MCF 10A (cell line): ENCODE data around the gene ERC2. TPM values are rescaled to one million over a fixed set of nuclear protein-coding genes. Genes with fewer than 3 reads are reported as not detected.

Experiments
- BruUV-seq: library from RNA; stranded (reverse); fragments of 400-500 nt; replicated peaks from 2 replicates; lab custom pipeline; 2021; lab: Mats Ljungman, UMichigan
- CTCF ChIA-PET: fragments of 300-600 bp; sonication (Branson Sonifier 250); formaldehyde crosslinking; extraction: SDS; loops from one replicate; lab custom pipeline; 2021; ENCODE audit warnings: antibody characterized with exemption, inconsistent platforms; lab: Yijun Ruan, JAX
- POLR2A ChIA-PET: fragments of 300-600, 350-650 bp; sonication (Branson Sonifier 250); formaldehyde crosslinking; extraction: SDS; loops from one replicate; lab custom pipeline; 2020; ENCODE audit warnings: antibody characterized with exemption, inconsistent platforms; lab: Yijun Ruan, JAX
- DNase-seq: peaks from one replicate; pipeline ENCODE4 v3.0.0-alpha.2; 2018; ENCODE audit not compliant: unreplicated experiment
- H3K27ac Mint-ChIP-seq: one replicate; pipeline ENCODE4 v1.8.0; 2022; ENCODE audit warnings: mild to moderate bottlenecking, low read depth, mixed read lengths; ENCODE audit not compliant: unreplicated experiment
- H3K27me3 Mint-ChIP-seq: one replicate; pipeline ENCODE4 v1.8.0; 2022; ENCODE audit warnings: mixed read lengths; ENCODE audit not compliant: insufficient read depth, unreplicated experiment
- H3K36me3 Mint-ChIP-seq: one replicate; pipeline ENCODE4 v1.8.0; 2022; ENCODE audit warnings: mild to moderate bottlenecking, moderate library complexity, mixed read lengths; ENCODE audit not compliant: insufficient read depth, unreplicated experiment
- H3K4me1 Mint-ChIP-seq: one replicate; pipeline ENCODE4 v1.8.0; 2022; ENCODE audit warnings: mixed read lengths; ENCODE audit not compliant: insufficient read depth, unreplicated experiment
- H3K4me3 Mint-ChIP-seq: one replicate; pipeline ENCODE4 v1.8.0; 2022; ENCODE audit warnings: mild to moderate bottlenecking, moderate library complexity, mixed read lengths; ENCODE audit not compliant: unreplicated experiment
- H3K9me3 Mint-ChIP-seq: one replicate; pipeline ENCODE4 v1.8.0; 2022; ENCODE audit warnings: mixed read lengths; ENCODE audit not compliant: unreplicated experiment
- intact Hi-C: fragments of 100-400 bp; cut with micrococcal nuclease; formaldehyde crosslinking; loops from 2 replicates; pipeline ENCODE4 v1.14.1; 2022
- total RNA-seq: library from RNA; stranded (reverse); gene quantifications from 2 replicates; pipeline ENCODE4 v1.2.3, GENCODE V29; 2022
- TF ChIP-seq, protein P1 (sequence below): fragments of 200-600 bp; IDR thresholded peaks from one replicate; pipeline ENCODE4 v1.8.0; 2022; ENCODE audit warnings: antibody characterized with exemption, mild to moderate bottlenecking; ENCODE audit not compliant: unreplicated experiment

Gene ERC2
- total RNA-seq, 1 experiment from 2014 or later = 0.42 TPM

DNA sequence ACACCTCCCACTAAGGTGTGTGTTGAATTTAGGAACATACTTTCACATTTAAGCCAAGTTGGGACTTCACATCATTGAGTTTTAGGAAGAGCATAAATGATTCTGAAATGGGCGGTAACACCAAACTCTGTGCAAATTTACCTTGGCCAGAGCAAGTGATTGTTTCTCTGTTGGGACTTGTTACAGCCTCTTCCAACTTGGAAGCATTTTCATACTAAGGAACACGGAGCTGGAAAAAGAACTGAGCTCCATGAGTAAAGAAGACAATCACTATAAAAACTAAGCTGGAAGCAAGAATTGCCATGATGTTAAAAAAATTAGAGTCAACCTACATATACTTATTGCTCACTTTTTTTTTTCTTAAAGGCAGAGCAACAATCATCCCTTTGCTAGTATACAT is 371.3 kb downstream of the ERC2 start:
- no TSS peak for BruUV-seq
- Mint-ChIP-seq H3K4me3 (no peak overlapping the region), H3K27ac (no peak overlapping the region), H3K27me3 (no peaks in the 10 kb centered on the region), H3K9me3 (no peaks in the 10 kb centered on the region), H3K4me1 (no peaks in the 10 kb centered on the region), H3K36me3 (no peaks in the 10 kb centered on the region)
- CTCF ChIA-PET = interaction anchor here (0.7 kb wide), 1 partner anchor 777 kb away, joined by 5 read pairs; no protein-coding TSS in a partner anchor
- TF ChIP-seq, protein P1, sequence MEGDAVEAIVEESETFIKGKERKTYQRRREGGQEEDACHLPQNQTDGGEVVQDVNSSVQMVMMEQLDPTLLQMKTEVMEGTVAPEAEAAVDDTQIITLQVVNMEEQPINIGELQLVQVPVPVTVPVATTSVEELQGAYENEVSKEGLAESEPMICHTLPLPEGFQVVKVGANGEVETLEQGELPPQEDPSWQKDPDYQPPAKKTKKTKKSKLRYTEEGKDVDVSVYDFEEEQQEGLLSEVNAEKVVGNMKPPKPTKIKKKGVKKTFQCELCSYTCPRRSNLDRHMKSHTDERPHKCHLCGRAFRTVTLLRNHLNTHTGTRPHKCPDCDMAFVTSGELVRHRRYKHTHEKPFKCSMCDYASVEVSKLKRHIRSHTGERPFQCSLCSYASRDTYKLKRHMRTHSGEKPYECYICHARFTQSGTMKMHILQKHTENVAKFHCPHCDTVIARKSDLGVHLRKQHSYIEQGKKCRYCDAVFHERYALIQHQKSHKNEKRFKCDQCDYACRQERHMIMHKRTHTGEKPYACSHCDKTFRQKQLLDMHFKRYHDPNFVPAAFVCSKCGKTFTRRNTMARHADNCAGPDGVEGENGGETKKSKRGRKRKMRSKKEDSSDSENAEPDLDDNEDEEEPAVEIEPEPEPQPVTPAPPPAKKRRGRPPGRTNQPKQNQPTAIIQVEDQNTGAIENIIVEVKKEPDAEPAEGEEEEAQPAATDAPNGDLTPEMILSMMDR = no peak
- DNase-seq = no peak
- POLR2A ChIA-PET = interaction anchor here (0.7 kb wide), 2 partner anchors 21 to 264 kb away, joined by 3 to 5 read pairs; no protein-coding TSS in a partner anchor
- intact Hi-C loops = no loop called here

DNA sequence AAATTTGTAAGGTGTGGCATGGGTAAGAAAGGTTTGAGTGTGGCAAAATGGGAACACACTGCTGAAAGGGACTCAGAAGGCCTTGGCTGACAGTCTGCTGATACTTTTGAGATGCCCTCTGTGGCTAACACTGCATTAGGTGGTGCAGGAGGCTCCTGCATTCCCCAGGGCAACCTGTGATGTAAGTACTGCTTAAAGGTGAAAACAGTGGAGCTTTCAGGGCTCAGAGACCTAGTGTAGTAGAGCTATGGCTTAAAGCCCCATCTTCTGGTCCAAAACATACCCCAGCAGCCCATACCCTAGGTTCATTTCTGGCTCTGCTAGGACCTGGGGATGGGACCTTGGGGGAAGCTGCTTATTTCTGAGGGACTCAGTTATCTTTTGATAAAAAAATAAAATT is 374.1 kb downstream of the ERC2 start:
- ChIA-PET POLR2A (no interaction called here), CTCF (interaction anchor here (0.9 kb wide), 1 partner anchor 368 kb away, joined by 3 read pairs; no protein-coding TSS in a partner anchor)
- DNase-seq = no peak
- Mint-ChIP-seq H3K4me1 (no peaks in the 10 kb centered on the region), H3K9me3 (no peaks in the 10 kb centered on the region), H3K4me3 (no peak overlapping the region), H3K27ac (no peak overlapping the region), H3K27me3 (no peaks in the 10 kb centered on the region), H3K36me3 (no peaks in the 10 kb centered on the region)
- no TSS peak for BruUV-seq
- TF ChIP-seq, protein P1 = no peak
- intact Hi-C loops = no loop called here

DNA sequence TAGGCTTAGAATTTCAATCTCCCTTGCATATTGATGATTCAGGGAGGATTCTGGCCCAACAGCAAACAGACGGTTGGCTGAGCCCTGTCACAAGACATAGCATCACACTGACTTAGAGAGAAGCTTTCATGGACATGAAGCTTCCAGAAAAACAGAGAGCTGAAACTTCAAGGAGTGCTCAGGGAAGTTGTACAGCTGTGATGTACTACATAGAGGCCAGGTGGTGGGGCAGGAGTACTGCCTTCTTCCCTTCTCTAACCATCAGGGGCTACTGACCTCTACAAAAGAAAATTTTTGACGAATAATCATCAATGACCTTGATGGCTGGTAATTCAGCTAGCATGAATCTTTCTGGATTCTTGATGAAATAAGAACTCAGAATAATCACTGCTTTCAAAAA is 378.5 kb downstream of the ERC2 start:
- ChIA-PET POLR2A (interaction anchor here (0.7 to 0.9 kb wide), 2 partner anchors 12 to 13 kb away, joined by 3 read pairs; no protein-coding TSS in a partner anchor), CTCF (interaction anchor here (0.6 to 0.9 kb wide), 4 partner anchors 15 to 636 kb away, joined by 3 read pairs; no protein-coding TSS in a partner anchor)
- TF ChIP-seq, protein P1 = no peak
- no peak for DNase-seq
- Mint-ChIP-seq H3K9me3 (no peaks in the 10 kb centered on the region), H3K4me3 (no peak overlapping the region), H3K4me1 (no peaks in the 10 kb centered on the region), H3K27me3 (no peaks in the 10 kb centered on the region), H3K27ac (no peak overlapping the region), H3K36me3 (no peaks in the 10 kb centered on the region)
- intact Hi-C loops = no loop called here
- BruUV-seq = no TSS peak

DNA sequence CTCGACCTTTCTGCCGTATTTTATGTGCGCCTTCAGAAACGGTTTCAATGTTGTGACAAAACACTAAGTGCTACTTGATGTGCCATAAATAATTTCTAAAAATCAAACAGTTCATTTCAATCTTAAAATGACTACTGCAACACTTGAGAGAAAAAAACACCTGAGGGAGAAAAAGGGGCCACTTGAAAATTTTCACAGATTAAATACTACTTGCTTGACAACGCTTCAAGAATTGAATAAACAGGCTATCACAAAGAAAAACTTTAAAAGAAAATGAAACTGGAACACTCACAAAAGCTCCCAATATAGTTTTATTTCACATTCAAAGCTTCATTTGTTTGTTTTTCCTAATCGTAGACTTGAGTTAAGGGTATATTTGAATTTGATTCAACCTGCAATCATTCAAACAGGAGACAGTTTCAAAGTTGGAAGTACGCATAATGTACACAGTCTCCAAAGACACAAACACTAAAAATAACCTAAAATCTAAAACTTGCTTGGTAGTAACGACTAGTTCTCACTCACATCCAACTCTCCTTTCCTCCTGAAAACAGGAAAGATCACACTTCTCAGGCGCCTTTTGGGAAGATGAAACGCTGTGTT is 380.7 kb downstream of the ERC2 start:
- TF ChIP-seq, protein P1 = no peak
- Mint-ChIP-seq H3K4me3 (no peak overlapping the region), H3K27me3 (no peaks in the 10 kb centered on the region), H3K36me3 (no peaks in the 10 kb centered on the region), H3K9me3 (no peaks in the 10 kb centered on the region), H3K27ac (no peak overlapping the region), H3K4me1 (no peaks in the 10 kb centered on the region)
- CTCF ChIA-PET = interaction anchor here (0.6 to 0.7 kb wide), 3 partner anchors 13 to 186 kb away, joined by 3 to 4 read pairs (median 3); no protein-coding TSS in a partner anchor
- POLR2A ChIA-PET = interaction anchor here (1.7 kb wide), 1 partner anchor 11 kb away, joined by 3 read pairs; no protein-coding TSS in a partner anchor
- no peak for DNase-seq
- no TSS peak for BruUV-seq
- intact Hi-C loops = no loop called here
